Measurements from ENCODE around the gene AP3D1. TPM values are rescaled to one million over a fixed set of nuclear protein-coding genes. Genes with fewer than 3 reads are reported as not detected.
A peak's percentile ranks its signal among the peaks of the same experiment; 100 is the strongest.

Gene AP3D1
- total and polyA plus RNA-seq, 11 donors, result 63.1 to 124 (median 103) TPM

DNA sequence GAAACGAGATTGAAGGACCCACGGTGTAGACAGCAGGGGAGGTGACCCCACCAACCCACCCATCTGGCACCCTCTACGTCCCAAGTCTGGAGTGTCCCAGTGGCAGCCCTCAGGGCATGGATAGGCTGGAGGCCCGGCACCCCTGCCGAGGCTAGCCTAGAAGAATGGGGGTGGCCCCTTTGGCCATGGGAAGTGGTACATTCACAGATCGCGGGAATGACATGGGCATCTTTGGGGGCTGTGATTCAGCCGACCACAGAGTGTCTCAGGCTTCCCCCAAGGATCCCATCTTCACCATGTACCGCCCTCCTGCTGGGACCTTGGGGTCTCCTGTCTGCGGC is 89.0 kb downstream of the AP3D1 start:
- Histone ChIP-seq H3K4me1 (peaks cover 10 to 55% (median 43%) of the 10 kb centered on the region in 12 donors), H3K36me3 (no peaks in the 10 kb centered on the region), H3K27ac (peak overlapping the region in 11 of 12 donors; percentile 97 to 100 (median 100)), H3K4me3 (peak overlapping the region in 10 of 12 donors; percentile 60 to 95 (median 74)), H3K27me3 (no peaks in the 10 kb centered on the region), H3K9me3 (no peaks in the 10 kb centered on the region)
- intact Hi-C loops (cut with DNase I), result loop anchor here in 1 of 10 donors (10.0 kb wide), 1 partner anchor 198 kb away; the partner anchor contains the start of gene KLF16
- no peak for DNase-seq
- TF ChIP-seq POLR2A (IDR thresholded peaks at IDR 0.05) (no peak), CTCF (IDR thresholded peaks at IDR 0.05) (no peak)
- ATAC-seq, result no peak
- 57 to 60% (median 59%) methylated on average over 5 to 10 of the region's 10 CpGs for WGBS, 4 donors

- intact Hi-C loops (cut with DNase I), result loop anchor here in 2 of 10 donors (1.0 to 10.0 kb wide), 2 partner anchors 10 to 197 kb away; partner anchors contain the start of genes KLF16 (in 1 of the 2) and MKNK2 (in 1 of the 2)
- 0 to 2% (median 1%) methylated on average over 40 to 50 of the region's 50 CpGs for WGBS, 4 donors
- peaks cover 10 to 60% (median 48%) of the 10 kb centered on the region in 12 donors for H3K4me1 ChIP-seq
Observed at GRCh38 chr19:2061495-2062388, 89.6 kb downstream of the AP3D1 start.

DNA sequence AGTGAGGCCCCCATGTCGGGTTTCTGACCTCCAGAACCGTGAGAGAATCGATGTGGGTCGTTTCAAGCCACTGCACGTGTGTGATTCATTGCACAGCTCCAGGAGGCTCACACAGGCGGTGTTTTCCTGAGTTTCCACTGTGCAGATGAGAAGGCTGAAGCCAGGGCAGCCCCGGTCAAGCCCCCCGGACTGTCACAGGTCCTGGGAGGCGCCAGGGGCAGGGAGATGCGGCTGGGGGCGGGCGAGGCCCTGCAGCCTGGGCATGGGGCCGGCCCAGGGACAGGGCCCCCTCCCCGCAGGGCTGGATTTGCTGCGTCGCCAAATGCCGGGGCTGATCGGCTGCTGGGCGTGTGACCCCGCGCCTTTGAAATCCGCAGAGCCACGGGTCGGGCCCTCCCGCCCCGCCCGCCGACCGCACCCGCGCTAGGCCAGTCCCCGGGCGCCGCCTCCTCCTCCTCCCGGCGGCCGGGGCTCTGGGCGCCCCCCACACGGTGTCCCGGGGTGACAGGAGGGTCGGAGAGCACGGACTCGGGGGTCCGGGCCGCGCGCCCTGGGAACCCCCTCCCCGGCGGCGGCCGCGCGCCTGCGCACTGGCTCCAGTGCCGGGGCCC is 90.4 kb downstream of the AP3D1 start:
- peak; percentile 8 to 59 (median 40) for ATAC-seq
- H3K9me3 ChIP-seq, result no peaks in the 10 kb centered on the region
- WGBS, 4 donors, result 0 to 4% (median 1%) methylated on average over 7 to 55 of the region's 55 CpGs
- TF ChIP-seq CTCF (IDR thresholded peaks at IDR 0.05) (no peak), POLR2A (IDR thresholded peaks at IDR 0.05) (peak; percentile 75 to 93)
- peak; percentile 84 to 90 (median 86) for DNase-seq
- no peaks in the 10 kb centered on the region for H3K36me3 ChIP-seq
- H3K27ac ChIP-seq, result peak overlapping the region; percentile 97 to 100 (median 100)
- H3K4me1 ChIP-seq, result peaks cover 10 to 65% (median 52%) of the 10 kb centered on the region in 12 donors
- H3K27me3 ChIP-seq, result no peaks in the 10 kb centered on the region
- intact Hi-C loops (cut with DNase I), result loop anchor here in 2 of 10 donors (1.0 to 10.0 kb wide), 2 partner anchors 10 to 196 kb away; partner anchors contain the start of genes KLF16 (in 1 of the 2) and MKNK2 (in 1 of the 2)
- peak overlapping the region; percentile 35 to 95 (median 72) for H3K4me3 ChIP-seq

More at GRCh38 chr19:2061495-2062388, 89.6 kb downstream of the AP3D1 start:
- no peaks in the 10 kb centered on the region for H3K9me3 ChIP-seq
- no peaks in the 10 kb centered on the region for H3K36me3 ChIP-seq
- ATAC-seq (peak; percentile 75 to 92 (median 88)), DNase-seq (peak; percentile 99 to 100 (median 99))
- H3K27ac ChIP-seq, result peak overlapping the region; percentile 97 to 100 (median 100)
- H3K4me3 ChIP-seq, result peak overlapping the region; percentile 35 to 95 (median 72)
- H3K27me3 ChIP-seq, result no peaks in the 10 kb centered on the region
- TF ChIP-seq CTCF (IDR thresholded peaks at IDR 0.05), result peak in 3 of 12 donors; percentile 11 to 29 (median 12)
- TF ChIP-seq POLR2A (IDR thresholded peaks at IDR 0.05), result peak; percentile 15 to 56
